GM23338 (cell line): ENCODE measurements around the gene AVPR1B.

Experiments
- CREB1 ChIP-seq: fragments of 250-450 bp; sonication (Bioruptor Pico); IDR thresholded peaks from 2 replicates; pipeline ENCODE4 v1.5.0; 2020; ENCODE audit warnings: low read depth, mild to moderate bottlenecking, moderate library complexity
- CTCF ChIP-seq, 2 experiments: fragments of 200-600 bp in 1 of 2; sonication (generic) in 1 of 2; conservative IDR thresholded peaks; 2 replicates each; pipeline versions ENCODE4 v1.5.1 to v1.6.1; 2016 to 2017; ENCODE audit warnings: antibody characterized with exemption in 2 of 2, low read depth in 2 of 2, mild to moderate bottlenecking in 2 of 2, moderate library complexity in 1 of 2
- EZH2 ChIP-seq: fragments of 200-600 bp; sonication (generic); IDR thresholded peaks from one replicate; pipeline ENCODE4 v1.8.0; 2017; ENCODE audit warnings: antibody characterized with exemption, mild to moderate bottlenecking, low read depth; ENCODE audit not compliant: unreplicated experiment
- EZH2phosphoT487 ChIP-seq: fragments of 200-600 bp; sonication (generic); IDR thresholded peaks from one replicate; pipeline ENCODE4 v1.8.1; 2018; ENCODE audit warnings: antibody characterized with exemption; ENCODE audit not compliant: unreplicated experiment
- JUNB ChIP-seq: IDR thresholded peaks from one replicate; pipeline ENCODE4 v1.6.1; 2016; ENCODE audit warnings: antibody characterized with exemption; ENCODE audit not compliant: unreplicated experiment
- NANOG ChIP-seq: IDR thresholded peaks from 2 replicates; pipeline ENCODE4 v1.6.1; 2016; ENCODE audit warnings: antibody characterized with exemption, borderline replicate concordance
- POLR2AphosphoS5 ChIP-seq: IDR thresholded peaks from 2 replicates; pipeline ENCODE4 v1.6.1; 2016; ENCODE audit warnings: antibody characterized with exemption, low read depth
- REST ChIP-seq: IDR thresholded peaks from one replicate; pipeline ENCODE4 v1.6.1; 2018; ENCODE audit warnings: antibody characterized with exemption; ENCODE audit not compliant: unreplicated experiment
- STAT1 ChIP-seq: IDR thresholded peaks from one replicate; pipeline ENCODE4 v1.6.1; 2016; ENCODE audit warnings: antibody characterized with exemption; ENCODE audit not compliant: unreplicated experiment
- ZNF114 ChIP-seq: fragments of 250-450 bp; sonication (Bioruptor Pico); IDR thresholded peaks from 2 replicates; pipeline ENCODE4 v1.5.0; 2020; ENCODE audit warnings: mild to moderate bottlenecking, moderate library complexity

GRCh38 chr1:206117151-206117948, at the start of gene AVPR1B:
- TF ChIP-seq CTCF (conservative IDR thresholded peaks at IDR 0.05; ENCODE audit: low read depth in 2 of 2) (peak; percentile 11 to 41; a peak in 1 of 4 replicates), REST (no peak), EZH2phosphoT487 (no peak), POLR2AphosphoS5 (peak; percentile 41; the same call in 1 of the 2 replicates), EZH2 (no peak), ZNF114 (CRISPR knock-in tag) (no peak), CREB1 (CRISPR knock-in tag) (peak; percentile 52), JUNB (no peak), NANOG (no peak), STAT1 (no peak)
